Stomach (tissue), 9 donors: ENCODE data around the gene FAM98C. TPM values are rescaled to one million over a fixed set of nuclear protein-coding genes. Genes with fewer than 3 reads are reported as not detected.

Experiments
- DNase-seq, 2 donors: peaks; one replicate each; pipeline versions ENCODE4 v3.0.0 to v3.0.0-alpha.2; 2013 to 2019
- H3K27ac ChIP-seq, 5 donors: fragments of 200-600 bp in 4 of 5; sonication (generic) in 4 of 5; one replicate each; pipeline ENCODE4 v1.5.1; 2013 to 2019; ENCODE audit warnings: mild to moderate bottlenecking in 1 of 5, moderate library complexity in 1 of 5
- H3K27me3 ChIP-seq, 3 donors: fragments of 200-600 bp; sonication (generic); one replicate each; pipeline ENCODE4 v1.5.1; 2017 to 2019; ENCODE audit warnings: mixed run types in 1 of 3
- H3K36me3 ChIP-seq, 4 donors: fragments of 200-600 bp; sonication (generic); 1 replicate in 3 of 4; 2 replicates in 1 of 4; pipeline ENCODE4 v1.5.1; 2016 to 2019
- H3K4me1 ChIP-seq, 4 donors: fragments of 200-600 bp; sonication (generic); one replicate each; pipeline ENCODE4 v1.5.1; 2016 to 2019
- H3K4me3 ChIP-seq, 4 donors: fragments of 200-600 bp; sonication (generic) in 3 of 4; one replicate each; pipeline ENCODE4 v1.5.1; 2016 to 2019; ENCODE audit warnings: mild to moderate bottlenecking in 1 of 4
- H3K9me3 ChIP-seq, 4 donors: fragments of 200-600 bp; sonication (generic); one replicate each; pipeline ENCODE4 v1.5.1; 2016 to 2019
- EP300 ChIP-seq: sonication (generic); formaldehyde crosslinking; IDR thresholded peaks from one replicate; pipeline ENCODE4 v1.6.1; 2017; ENCODE audit warnings: antibody characterized with exemption
- POLR2A ChIP-seq, 4 donors: fragments of 450-650 bp; IDR thresholded peaks; one replicate each; pipeline ENCODE4 v1.6.1; 2016; ENCODE audit warnings: antibody characterized with exemption in 4 of 4, control low read depth in 2 of 4, mild to moderate bottlenecking in 1 of 4, moderate library complexity in 1 of 4
- POLR2AphosphoS5 ChIP-seq, 3 donors: sonication (generic); formaldehyde crosslinking; IDR thresholded peaks; one replicate each; pipeline ENCODE4 v1.6.1; 2016; ENCODE audit warnings: antibody characterized with exemption in 3 of 3
- WGBS, 5 donors: extraction: QIAGEN DNeasy Blood & Tissue Kit in 3 of 5; methylation state at CpG; one replicate each; pipeline versions ENCODE4 v1.1.5 to v1.1.7; 2013 to 2018; 5-methylcytosine and 5-hydroxymethylcytosine counted together
- intact Hi-C: fragments of 100-400 bp; cut with DNase I; formaldehyde crosslinking; loops from one replicate; pipeline ENCODE4 v1.15.1; 2023; ENCODE audit warnings: low total_unique reads
- polyA plus RNA-seq, 3 donors: library from polyadenylated mRNA; stranded (reverse); fragments of 200-250 nt; gene quantifications; one replicate each; pipeline ENCODE4 v1.2.3, GENCODE V29; 2013
- total RNA-seq, 5 donors: library from RNA; depleted of rRNA; stranded (reverse); fragments of >200 nt; gene quantifications; one replicate each; pipeline versions ENCODE4 v1.1.0 to v1.2.3, GENCODE V29; 2014 to 2016
- TF ChIP-seq, protein P1 (sequence below), 7 experiments: fragments of 450-650 bp in 4 of 7; fragments of 200-600 bp in 3 of 7; sonication (generic) in 3 of 7; IDR thresholded peaks; one replicate each; pipeline ENCODE4 v1.5.1; 2016 to 2019; ENCODE audit warnings: antibody characterized with exemption in 7 of 7, control low read depth in 2 of 7, mild to moderate bottlenecking in 1 of 7
- donor health status: healthy with polysubstance abuse.
- donor health status: Bipolar disorder and iron deficiency.
- donor health status: healthy.

The FAM98C gene
- total and polyA plus RNA-seq, 8 donors, result 4.0 to 222 (median 19.9) TPM

- Histone ChIP-seq H3K27me3 (peaks cover 0 to 25% (median 0%) of the 10 kb centered on the region in 3 donors), H3K36me3 (peaks cover 0 to 2% (median 0%) of the 10 kb centered on the region in 4 donors), H3K27ac (no peak overlapping the region), H3K4me1 (peaks cover 9 to 16% (median 10%) of the 10 kb centered on the region in 4 donors), H3K9me3 (no peaks in the 10 kb centered on the region), H3K4me3 (no peak overlapping the region)
- WGBS, 5 donors, result 70 to 84% (median 79%) methylated on average over 6 of the region's 6 CpGs
- intact Hi-C loops, result no loop called here
- no peak for DNase-seq
- TF ChIP-seq EP300 (no peak), POLR2A (IDR thresholded peaks at IDR 0.05) (no peak), POLR2AphosphoS5 (IDR thresholded peaks at IDR 0.05) (no peak)
- TF ChIP-seq, protein P1, sequence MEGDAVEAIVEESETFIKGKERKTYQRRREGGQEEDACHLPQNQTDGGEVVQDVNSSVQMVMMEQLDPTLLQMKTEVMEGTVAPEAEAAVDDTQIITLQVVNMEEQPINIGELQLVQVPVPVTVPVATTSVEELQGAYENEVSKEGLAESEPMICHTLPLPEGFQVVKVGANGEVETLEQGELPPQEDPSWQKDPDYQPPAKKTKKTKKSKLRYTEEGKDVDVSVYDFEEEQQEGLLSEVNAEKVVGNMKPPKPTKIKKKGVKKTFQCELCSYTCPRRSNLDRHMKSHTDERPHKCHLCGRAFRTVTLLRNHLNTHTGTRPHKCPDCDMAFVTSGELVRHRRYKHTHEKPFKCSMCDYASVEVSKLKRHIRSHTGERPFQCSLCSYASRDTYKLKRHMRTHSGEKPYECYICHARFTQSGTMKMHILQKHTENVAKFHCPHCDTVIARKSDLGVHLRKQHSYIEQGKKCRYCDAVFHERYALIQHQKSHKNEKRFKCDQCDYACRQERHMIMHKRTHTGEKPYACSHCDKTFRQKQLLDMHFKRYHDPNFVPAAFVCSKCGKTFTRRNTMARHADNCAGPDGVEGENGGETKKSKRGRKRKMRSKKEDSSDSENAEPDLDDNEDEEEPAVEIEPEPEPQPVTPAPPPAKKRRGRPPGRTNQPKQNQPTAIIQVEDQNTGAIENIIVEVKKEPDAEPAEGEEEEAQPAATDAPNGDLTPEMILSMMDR (IDR thresholded peaks at IDR 0.05), result no peak
These were observed 31.8 kb upstream of the FAM98C start for GRCh38 chr19:38371081-38371480.

DNA sequence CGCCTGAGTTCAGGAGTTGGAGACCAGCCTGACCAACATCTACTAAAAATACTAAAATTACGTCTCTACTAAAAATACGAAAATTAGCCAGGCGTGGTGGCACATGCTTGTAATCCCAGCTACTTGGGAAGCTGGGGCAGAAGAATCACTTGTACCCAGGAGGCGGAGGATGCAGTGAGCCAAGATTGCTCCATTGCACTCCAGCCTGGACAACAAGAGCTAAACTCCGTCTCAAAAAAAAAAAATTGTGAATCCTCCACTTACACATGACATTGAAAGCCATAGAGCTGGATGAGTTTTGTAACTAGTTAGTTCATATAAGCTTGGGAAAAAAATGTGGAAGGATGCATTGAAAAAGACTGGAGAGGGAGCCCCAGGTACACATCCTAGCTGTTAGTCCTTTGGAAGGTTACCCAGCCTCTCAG is 29.0 kb upstream of the FAM98C start:
- Histone ChIP-seq H3K36me3 (peaks cover 12 to 28% (median 22%) of the 10 kb centered on the region in 4 donors), H3K4me1 (peaks cover 16 to 28% (median 22%) of the 10 kb centered on the region in 4 donors), H3K27me3 (no peaks in the 10 kb centered on the region), H3K27ac (peak overlapping the region; percentile 66 to 95 (median 91)), H3K4me3 (peak overlapping the region; percentile 61 to 92 (median 84)), H3K9me3 (no peaks in the 10 kb centered on the region)
- TF ChIP-seq POLR2A (IDR thresholded peaks at IDR 0.05), result no peak
- TF ChIP-seq, protein P1 (IDR thresholded peaks at IDR 0.05), result no peak
- 67 to 73% (median 71%) methylated on average over 6 of the region's 6 CpGs for WGBS, 5 donors
- intact Hi-C loops, result no loop called here
- DNase-seq, result no peak

- Histone ChIP-seq H3K9me3 (no peaks in the 10 kb centered on the region), H3K36me3 (peaks cover 18 to 34% (median 28%) of the 10 kb centered on the region in 4 donors), H3K4me3 (peak within 1 kb of the TSS; percentile 61 to 92 (median 84)), H3K4me1 (peaks cover 16 to 28% (median 22%) of the 10 kb centered on the region in 4 donors), H3K27me3 (no peaks in the 10 kb centered on the region), H3K27ac (peak within 1 kb of the TSS; percentile 78 to 95 (median 91))
- 0% methylated on average over 32 to 65 of the region's 65 CpGs for WGBS, 5 donors
- intact Hi-C loops, result no loop called here
- peak; percentile 74 to 93 (median 91) for TF ChIP-seq POLR2AphosphoS5 (IDR thresholded peaks at IDR 0.05)
- TF ChIP-seq EP300, result no peak
- TF ChIP-seq POLR2A (IDR thresholded peaks at IDR 0.05), result peak in 2 of 4 donors; percentile 39 to 90
- TF ChIP-seq, protein P1 (IDR thresholded peaks at IDR 0.05), result peak in 2 of 7 experiments; percentile 14 to 29
- DNase-seq, result peak; percentile 99 to 100
These were observed 28.4 kb upstream of the FAM98C start, which contains the start of gene PSMD8 for GRCh38 chr19:38374332-38375097. PSMD8 (plus strand) TSS chr19:38374571; CDS start chr19:38374602, 31 bp downstream.

DNA sequence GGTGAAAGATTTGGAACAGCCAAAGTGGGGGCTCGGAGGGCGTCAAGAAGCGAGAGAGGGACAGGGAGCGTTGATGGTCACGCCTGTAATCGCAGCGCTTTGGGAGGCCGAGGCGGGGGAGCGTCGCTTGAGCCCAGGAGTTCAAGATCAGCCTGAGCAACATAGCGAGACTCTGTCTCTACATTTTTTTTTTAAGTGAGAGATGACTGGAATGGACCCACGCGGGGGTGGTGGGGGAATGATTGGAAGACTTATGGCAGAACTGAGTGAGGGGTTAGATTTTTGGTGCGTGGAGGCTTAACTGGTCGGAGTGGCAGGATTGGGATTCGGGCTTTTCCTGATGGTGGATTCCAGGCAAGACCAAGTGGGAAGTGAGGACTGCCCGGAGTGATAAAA is 27.8 kb upstream of the FAM98C start:
- no peak for DNase-seq
- Histone ChIP-seq H3K36me3 (peaks cover 22 to 40% (median 33%) of the 10 kb centered on the region in 4 donors), H3K27ac (peak overlapping the region; percentile 78 to 95 (median 91)), H3K9me3 (no peaks in the 10 kb centered on the region), H3K27me3 (no peaks in the 10 kb centered on the region), H3K4me3 (peak overlapping the region; percentile 61 to 92 (median 84)), H3K4me1 (peaks cover 16 to 28% (median 22%) of the 10 kb centered on the region in 4 donors)
- TF ChIP-seq POLR2AphosphoS5 (IDR thresholded peaks at IDR 0.05) (no peak), POLR2A (IDR thresholded peaks at IDR 0.05) (no peak), EP300 (no peak)
- TF ChIP-seq, protein P1 (IDR thresholded peaks at IDR 0.05), result no peak
- WGBS, 5 donors, result 0 to 1% (median 1%) methylated on average over 18 of the region's 18 CpGs
- intact Hi-C loops, result no loop called here
